GM21423 (cell line): ENCODE results near the gene GBP4.
A peak's percentile ranks its signal among the peaks of the same experiment; 100 is the strongest.
"Not testable (repeated sequence)": the region's sequence is repeated elsewhere in the genome, so short reads cannot be mapped to it uniquely, and the experiment has no call there.

Experiments used
- ATAC-seq: cut with Tn5 transposase; IDR thresholded peaks from one replicate; pipeline ENCODE4 v1.9.1; 2021; ENCODE audit warnings: mild to moderate bottlenecking, moderate library complexity; ENCODE audit not compliant: unreplicated experiment

GBP4 gene, protein sequence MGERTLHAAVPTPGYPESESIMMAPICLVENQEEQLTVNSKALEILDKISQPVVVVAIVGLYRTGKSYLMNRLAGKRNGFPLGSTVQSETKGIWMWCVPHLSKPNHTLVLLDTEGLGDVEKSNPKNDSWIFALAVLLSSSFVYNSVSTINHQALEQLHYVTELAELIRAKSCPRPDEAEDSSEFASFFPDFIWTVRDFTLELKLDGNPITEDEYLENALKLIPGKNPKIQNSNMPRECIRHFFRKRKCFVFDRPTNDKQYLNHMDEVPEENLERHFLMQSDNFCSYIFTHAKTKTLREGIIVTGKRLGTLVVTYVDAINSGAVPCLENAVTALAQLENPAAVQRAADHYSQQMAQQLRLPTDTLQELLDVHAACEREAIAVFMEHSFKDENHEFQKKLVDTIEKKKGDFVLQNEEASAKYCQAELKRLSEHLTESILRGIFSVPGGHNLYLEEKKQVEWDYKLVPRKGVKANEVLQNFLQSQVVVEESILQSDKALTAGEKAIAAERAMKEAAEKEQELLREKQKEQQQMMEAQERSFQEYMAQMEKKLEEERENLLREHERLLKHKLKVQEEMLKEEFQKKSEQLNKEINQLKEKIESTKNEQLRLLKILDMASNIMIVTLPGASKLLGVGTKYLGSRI

DNA sequence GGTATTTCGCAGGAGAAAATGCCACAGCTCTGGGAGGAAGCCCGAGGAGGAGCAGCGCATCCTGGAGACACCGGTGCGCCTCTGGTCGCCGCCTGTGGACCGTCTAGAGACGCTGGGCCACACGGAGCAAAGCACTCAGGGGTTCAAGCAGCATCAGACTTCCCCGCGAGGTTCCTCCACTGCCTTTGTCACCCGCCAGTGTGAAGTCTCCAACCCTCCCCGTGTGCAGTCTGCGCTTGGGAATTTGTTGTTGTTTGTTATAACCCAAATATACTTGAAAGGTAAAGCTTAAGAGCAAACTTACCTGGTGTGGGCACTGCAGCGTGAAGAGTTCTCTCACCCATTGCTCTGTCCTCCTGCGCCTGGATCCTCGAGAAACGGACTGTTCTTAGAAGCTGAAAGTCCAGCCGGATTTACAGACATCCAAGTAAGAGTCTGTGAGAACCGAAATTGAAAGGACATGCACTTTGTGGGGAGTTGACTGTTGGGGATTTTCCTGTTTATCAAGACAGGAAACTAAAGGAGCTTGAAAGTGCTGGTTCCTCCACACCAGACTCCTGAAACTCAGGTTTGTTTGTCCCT is at the start of gene GBP4:
GBP4 (minus strand) TSS at position 452 of the 582 bp plus-strand sequence; CDS start at position 344, 108 bp downstream.
- ATAC-seq: peak; percentile 43

DNA sequence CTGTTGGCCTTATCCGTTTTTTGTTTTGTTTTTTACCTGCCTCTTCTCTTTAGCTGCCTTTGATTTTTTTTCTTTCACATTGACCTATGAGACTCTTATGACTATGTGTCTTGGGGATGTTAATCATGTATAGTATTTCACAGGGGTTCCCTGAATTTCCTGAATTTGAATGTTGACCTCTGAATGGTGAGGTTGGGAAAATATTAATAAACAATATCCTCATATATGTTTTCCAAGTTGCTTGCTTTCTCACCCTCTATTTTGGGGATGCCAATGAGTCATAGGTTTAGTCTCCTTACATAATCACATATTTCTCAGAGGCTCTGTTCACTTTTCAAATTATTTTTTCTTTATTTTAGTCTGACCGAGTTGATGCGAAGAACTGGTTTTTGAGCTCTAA is 44.3 kb upstream of the GBP4 start:
- ATAC-seq: no peak

DNA sequence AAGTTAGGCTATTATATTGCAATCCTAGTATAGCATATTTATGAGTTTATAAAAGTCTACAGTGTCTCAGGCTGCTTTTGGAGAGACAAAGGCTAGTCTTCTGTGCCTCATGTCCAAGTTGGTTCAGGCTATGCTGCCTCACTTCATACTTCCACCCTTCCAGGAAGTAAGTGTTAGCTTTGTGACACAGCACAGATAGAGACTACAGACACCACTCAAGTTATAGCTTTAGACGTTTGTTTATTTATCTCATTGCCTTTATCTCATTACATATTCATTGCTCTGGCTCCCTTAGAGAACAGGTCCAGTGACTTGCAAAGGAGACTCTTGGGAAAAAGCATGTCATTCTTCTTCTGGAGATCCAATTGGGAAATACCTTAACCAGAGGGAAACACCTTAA is 22.6 kb upstream of the GBP4 start:
- no peak for ATAC-seq

DNA sequence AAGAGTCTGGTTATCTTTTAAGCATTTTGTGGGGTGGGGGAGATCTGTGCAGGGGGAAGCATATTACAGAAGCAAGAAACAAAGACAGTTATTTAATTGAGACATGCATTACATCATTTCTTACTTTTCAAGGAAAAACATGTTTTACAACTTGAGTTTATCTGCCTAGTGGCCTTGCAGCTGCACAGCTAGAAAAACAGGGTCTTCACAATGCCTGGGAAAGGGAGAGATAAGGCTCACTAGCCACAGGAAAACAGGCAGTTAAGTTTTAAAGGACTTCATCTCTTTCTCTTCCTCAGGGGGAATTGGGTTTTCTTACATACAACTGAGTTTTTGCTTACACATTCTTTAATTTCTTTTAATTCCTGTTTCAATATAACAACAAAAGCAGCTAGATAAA is 21.1 kb upstream of the GBP4 start:
- not testable (repeated sequence) for ATAC-seq

DNA sequence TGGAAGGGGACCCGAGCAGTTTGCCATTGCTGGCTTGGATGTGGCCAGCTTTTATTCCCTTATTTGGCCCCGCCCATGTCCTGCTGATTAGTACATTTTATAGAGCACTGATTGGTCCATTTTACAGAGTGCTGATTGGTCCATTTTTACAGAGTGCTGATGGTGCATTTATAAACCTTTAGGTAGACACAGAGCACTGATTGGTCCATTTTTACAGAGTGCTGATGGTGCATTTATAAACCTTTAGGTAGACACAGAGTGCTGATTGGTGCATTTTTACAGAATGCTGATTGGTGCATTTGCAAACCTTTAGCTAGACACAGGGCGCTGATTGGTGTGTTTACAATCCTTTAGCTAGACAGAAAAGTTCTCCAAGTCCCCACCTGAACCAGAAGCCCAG is 20.2 kb upstream of the GBP4 start:
- ATAC-seq: not testable (repeated sequence)

DNA sequence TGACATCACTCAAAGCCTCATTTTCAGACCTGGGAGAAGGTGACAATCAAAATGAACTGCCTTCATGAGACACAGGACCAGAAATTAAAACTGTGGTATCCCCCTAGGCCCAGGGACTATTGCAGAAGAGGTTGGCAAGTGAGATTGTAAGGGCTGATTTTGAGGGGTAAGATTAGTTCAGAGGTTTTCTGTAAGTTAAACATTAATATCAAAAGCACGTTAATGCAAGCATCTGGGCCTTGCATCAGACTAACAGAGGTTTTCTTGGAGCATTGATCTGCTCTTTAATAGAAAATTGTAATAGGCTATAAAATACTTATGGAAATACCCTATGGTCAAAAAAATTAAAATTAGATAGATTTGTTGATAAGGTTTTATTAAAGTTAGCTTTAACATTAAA is 14.6 kb upstream of the GBP4 start:
- ATAC-seq: no peak

DNA sequence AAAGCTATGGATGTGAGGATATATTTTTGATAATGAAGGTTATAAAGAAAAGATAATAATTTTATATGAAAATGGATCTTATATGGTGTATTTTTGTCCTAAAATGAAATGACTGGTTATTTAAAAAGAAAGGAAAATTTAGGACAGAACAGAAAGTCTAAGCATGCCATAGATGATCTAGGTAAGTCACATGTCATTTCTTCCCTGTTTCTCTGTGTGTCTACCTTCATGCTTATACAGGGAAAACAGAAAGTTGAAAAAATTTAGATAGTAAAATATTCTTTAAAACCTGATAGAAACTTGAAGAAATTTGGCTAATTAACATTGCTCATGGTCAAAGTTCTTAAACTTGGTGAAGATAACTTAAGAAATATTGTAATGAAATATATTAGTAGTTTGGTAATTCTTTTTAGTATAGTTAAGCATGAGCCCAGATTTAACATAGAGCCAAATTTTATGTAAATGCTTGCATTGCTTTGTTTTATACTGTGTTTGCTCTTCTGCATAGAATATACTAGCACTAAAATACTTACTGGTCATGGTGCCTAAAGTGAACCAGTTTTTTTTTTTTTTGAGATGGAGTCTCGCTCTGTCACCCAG is 12.4 kb upstream of the GBP4 start:
- ATAC-seq: no peak

DNA sequence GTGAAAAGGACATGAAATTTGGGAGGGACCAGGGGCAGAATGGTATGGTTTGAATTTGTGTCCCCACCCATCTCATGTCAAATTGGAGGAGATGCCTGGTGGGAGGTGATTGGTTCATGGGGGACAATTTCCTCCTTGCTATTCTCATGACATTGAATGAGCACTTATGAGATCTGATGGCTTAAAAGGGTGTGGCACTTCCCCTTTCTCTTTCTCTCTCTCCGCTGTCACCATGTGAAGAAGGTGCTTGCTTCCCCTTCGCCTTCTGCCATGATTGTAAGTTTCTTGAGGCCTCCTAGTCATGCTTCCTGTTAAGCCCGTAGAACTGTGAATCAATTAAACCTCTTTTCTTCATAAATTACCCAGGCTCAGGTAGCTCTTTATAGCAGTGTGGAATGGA is 7.6 kb upstream of the GBP4 start:
- no peak for ATAC-seq

DNA sequence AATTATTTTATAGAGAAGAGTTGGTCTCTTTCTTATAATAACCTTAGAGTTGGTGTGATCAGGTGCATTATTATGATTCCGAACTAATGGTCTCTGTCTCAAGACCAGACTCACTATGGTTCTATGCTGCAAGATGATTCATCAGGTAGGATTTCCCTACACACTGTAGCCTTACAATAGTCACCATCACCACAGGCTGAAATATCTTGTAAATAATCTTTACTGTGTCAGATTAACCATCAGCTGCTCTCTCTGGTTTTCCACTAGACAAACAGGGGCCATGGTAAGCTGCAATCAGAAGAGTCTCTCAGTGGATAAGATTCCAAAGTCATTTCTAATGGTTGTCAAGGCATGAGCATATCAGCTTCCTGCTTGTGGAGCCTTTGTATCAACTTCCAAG is 4.4 kb upstream of the GBP4 start:
- ATAC-seq: no peak

DNA sequence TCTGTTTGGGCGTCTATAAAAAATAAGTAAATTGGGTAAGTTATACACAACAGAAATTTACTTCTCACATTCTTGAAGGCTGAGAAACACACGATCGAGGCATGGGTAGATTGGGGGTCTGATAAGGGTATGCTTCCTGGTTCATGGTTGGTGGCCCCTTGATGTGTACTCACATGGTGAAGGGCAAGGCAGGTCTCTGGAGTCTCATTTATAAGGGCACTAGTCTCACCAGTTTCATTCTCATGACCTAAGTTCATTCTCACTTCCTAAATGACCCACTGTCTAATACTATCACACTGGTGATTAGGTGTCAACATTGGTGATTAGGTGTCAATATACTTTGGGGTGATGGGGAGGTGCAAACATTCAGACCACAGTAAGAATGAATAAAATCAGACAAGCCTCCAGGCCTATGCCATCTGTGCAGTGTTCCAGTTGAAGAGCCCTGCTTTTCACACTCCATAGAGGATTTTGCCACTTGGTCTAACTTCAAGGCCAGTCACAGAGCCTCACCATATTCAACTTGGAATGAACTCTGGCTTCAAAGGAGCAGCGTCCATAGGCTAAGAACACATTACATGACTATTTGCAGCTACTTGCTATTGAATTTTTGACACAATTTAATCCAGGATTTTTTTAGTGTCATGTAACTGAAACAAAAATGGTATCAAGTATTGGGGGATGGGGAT is 2.5 kb upstream of the GBP4 start:
- ATAC-seq: peak; percentile 73

DNA sequence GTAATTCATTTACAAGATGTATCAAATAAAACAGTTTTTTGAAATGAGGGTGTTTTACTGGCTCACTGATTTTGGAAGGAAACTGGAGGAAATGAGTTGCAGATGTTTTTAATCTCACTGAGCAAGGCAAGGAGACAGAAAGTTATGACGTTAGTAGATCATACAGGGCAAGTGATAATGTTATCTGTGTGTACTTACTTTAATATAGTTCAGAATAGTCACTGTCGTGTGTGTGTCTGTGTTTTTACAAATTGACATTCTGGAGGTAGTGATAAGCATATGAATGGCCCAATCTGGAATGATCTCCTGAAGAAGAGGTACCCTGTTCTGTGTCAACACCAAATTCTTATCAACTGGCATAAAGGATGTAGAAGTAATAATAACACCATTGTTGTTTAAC is 1.9 kb upstream of the GBP4 start:
- no peak for ATAC-seq

DNA sequence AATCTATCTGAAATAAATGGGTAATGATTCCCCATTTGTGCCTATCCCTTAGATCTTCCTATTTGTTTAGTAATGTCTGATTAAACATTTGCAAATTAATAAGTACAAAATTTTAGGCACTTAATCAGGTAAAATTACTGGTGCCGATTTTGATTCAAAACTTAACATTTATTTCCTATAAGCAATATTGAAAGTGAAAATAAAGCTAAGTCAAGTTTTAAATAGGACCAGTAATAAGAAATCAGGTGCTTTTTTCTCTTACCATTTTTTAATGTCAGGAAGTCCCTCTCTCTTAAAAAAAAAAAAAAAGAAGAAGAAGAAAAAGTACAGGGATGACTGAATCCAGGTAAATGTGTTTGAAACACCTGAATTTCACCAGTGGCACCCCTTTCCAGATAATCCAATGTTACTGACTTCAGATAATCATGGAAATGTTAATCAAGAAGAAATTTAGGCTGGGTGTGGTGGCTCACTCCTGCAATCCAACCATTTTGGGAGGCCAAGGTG is 836 bp upstream of the GBP4 start:
- ATAC-seq: no peak

DNA sequence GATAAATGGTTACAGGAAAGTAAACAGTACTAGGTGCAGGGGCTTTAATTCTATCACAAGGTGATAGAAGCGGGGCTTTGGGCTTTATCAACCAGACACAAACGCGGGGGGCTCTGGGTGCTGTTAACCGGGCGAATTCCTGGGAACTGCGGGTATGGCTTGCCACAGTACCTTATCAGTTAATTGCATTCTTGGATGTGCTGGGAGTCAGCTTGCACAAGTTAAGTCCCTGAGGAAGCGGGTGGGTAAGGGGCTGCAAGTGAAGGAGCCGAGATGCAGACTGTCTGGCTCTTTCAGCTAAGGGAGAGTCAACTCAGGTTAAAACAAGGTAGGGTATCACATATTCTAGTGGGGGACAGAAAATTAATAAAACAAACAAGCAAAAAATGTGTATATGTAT is 661 bp downstream of the GBP4 start:
- no peak for ATAC-seq

DNA sequence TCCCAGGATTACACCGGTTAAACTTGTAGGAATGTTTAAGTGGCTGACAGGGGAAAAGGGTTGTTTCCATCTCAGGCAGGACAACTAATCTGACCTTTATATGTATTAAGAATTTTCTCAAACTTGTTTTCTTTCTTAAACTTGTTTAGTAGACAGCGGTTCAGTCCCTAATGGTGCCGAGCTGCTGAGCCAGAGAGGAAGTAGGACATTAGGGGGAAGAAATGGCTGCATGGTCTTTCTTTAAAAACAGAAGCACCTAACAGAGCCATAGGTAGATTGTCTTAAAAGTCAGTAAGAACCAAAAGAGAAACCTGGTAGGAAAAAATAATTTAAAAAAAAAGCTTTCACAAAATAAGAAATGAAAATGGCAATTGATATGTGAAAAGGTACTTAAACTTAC is 3.3 kb downstream of the GBP4 start:
- no peak for ATAC-seq

DNA sequence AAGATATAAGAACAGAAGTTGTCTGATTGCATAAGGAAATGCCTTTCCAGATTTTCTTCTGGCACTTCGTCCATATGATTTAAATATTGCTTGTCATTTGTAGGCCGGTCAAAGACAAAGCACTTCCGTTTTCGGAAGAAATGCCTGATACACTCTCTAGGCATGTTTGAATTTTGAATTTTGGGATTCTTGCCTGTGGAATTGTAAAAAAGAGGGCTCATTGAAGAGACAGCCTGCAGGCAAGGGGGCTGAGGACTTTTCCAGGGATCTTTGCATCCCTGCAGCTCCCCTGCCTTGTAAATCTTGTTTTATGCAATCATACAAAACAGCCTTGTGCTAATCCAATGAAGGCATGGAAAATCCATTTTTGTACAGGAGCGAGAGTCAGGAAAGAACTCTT is 7.4 kb downstream of the GBP4 start:
- ATAC-seq: no peak

DNA sequence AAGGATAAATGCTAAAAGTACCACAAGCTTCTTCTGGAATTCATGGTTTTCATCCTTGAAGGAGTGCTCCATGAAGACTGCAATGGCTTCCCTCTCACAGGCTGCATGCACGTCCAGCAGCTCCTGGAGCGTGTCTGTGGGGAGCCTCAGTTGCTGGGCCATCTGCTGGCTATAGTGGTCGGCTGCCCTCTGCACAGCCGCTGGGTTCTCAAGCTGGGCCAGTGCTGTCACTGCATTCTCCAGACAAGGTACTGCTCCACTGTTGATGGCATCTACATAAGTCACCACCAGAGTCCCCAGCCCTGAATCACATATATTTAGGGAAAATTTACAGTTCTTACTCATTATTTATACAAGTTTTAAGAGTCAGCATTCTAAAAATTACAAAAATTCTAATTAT is 8.7 kb downstream of the GBP4 start:
- no peak for ATAC-seq

DNA sequence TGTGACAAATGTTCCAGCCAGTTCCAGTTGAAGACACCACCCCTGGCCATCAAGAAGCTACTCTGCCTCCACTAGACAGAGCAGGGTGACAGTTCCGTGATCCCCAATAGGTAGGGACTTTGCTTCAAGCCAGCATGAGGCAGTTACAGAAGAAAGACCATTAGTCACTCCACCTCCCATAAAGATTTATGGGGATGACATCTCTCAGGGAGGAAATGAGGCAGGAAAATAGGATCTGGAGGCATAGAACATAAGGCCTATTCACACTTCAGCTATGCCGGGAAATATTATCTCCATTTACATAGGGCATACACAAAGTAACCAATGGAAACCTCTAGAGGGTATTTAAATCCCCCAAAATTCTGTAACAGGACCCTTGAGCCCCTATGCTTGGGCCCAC is 19.4 kb downstream of the GBP4 start:
- no peak for ATAC-seq

DNA sequence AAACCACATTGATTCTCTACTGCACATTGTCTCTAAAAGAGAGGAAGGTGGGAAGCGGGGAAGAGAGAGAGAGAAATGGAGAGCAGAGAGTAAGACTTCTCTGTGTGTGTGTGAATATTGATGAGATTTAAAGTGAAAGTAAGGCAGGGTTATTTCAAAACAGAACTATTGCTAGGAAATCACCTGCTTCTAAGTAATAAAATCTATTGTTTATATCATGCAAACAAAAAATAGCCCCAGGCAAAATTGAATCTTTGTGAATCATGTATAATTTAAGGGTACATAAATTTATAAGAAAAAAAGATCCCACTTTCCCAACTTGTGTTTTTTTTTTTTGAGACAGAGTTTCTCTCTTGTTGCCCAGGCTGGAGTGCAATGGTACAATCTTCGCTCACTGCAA is 21.8 kb downstream of the GBP4 start:
- ATAC-seq: no peak

DNA sequence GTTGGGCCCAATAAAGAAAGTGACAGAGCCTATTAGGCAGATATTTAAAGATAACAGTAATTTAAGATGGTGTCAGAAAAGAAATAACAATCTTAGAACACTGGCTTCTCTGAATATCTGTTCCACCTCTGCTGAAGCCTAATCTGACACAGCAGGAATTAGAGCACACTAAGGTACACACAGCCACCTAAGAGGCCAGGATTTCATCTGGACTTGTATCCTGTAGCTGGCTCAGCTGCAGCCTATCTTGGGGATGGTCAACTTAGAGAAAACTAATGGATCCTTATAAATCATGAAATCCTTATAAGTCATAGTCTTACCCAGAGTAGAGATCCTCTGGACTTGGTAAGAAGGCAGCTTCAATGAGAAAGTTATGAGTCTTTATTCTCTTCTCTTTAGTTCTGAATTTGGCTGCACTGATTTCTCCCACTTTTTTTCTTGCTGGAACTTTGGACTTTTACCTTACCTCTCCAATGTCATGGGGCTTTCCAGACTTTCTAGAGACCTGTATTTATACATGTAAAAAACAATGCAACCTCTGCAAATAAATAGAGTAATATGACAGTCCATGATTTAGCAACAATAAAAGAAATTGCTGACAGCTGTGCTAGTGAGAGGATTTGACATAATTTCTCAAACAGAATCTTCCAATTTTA is 23.0 kb downstream of the GBP4 start, which contains the start of gene GBP7:
GBP7 (minus strand) TSS at position 403 of the 656 bp plus-strand sequence. CDS start 4,068 bp downstream, outside the sequence.
- ATAC-seq: no peak

DNA sequence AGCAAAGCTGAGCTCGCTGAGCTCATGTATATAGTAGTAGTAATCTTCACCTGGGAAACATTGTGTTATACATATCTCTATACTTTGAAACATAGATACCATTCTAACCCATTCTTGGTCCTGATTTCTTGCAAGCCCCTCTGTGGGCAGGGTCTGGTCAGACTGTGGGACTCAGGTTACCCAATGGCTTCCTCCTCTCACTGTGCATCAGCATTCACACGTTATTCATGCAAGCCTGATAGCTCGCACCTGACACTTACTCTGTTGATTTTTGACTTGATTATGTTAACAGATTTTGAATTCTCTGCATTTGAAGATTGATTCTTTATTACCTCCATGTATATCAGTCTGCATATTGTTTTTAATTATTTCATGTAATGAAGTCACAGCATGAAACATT is 24.3 kb downstream of the GBP4 start:
- ATAC-seq: no peak
